HCT116 (cell line): ENCODE data around the gene ZFYVE16. TPM values are rescaled to one million over a fixed set of nuclear protein-coding genes. Genes with fewer than 3 reads are reported as not detected.
"Not testable (repeated sequence)": the region's sequence is repeated elsewhere in the genome, so short reads cannot be mapped to it uniquely, and the experiment has no call there.

ENCODE experiments used
- ATAC-seq: fragments of 200-7000 bp; cut with Tn5 transposase; 2 replicates; pipeline ENCODE4 v1.9.1; 2020; ENCODE audit warnings: mild to moderate bottlenecking, moderate library complexity
- BruUV-seq: library from RNA; stranded (reverse); fragments of 400-500 nt; replicated peaks from 2 replicates; lab custom pipeline; 2021; lab: Mats Ljungman, UMichigan
- CTCF ChIA-PET: fragments of 300-600 bp; sonication (Branson Sonifier 250); formaldehyde crosslinking; loops from one replicate; lab custom pipeline; 2021; ENCODE audit warnings: antibody characterized with exemption; lab: Charles Lee
- POLR2A ChIA-PET: fragments of 300-600, 350-600 bp; sonication (Branson Sonifier 250); formaldehyde crosslinking; loops from one replicate; lab custom pipeline; 2021; ENCODE audit warnings: antibody characterized with exemption; lab: Charles Lee
- RAD21 ChIA-PET, 2 experiments: fragments of 300-600 bp; sonication (Branson Sonifier 250); formaldehyde crosslinking; loops; one replicate each; lab custom pipeline; 2023; ENCODE audit warnings: low total read pairs in 2 of 2; ENCODE audit not compliant: uncharacterized antibody in 2 of 2, unreplicated experiment in 2 of 2, low non-redundant PET in 1 of 2; lab: Charles Lee
- DNase-seq: peaks from one replicate; pipeline ENCODE4 v3.0.0-alpha.2; 2010; ENCODE audit warnings: low read depth, low spot score
- H2AFZ ChIP-seq: fragments of 200-600 bp; shearing (Covaris generic), sonication (generic); 2 replicates; pipeline ENCODE4 v1.6.1; 2017; ENCODE audit warnings: low read depth, mixed run types, mixed read lengths, antibody characterized with exemption, low read length; ENCODE audit not compliant: poor library complexity, severe bottlenecking
- H3K27ac ChIP-seq: 2 replicates; pipeline ENCODE4 v1.5.1; 2012; ENCODE audit warnings: low read depth, low read length
- H3K27me3 ChIP-seq: fragments of 200-600 bp; sonication (generic); 2 replicates; pipeline ENCODE4 v1.6.1; 2016; ENCODE audit warnings: mixed run types, low read length, mixed read lengths; ENCODE audit not compliant: insufficient read depth
- H3K36me3 ChIP-seq, 2 experiments: fragments of 200-500 bp in 1 of 2; fragments of 200-600 bp in 1 of 2; sonication (Bioruptor generic) in 1 of 2; sonication (generic) in 1 of 2; 2 replicates each; pipeline versions ENCODE4 v1.5.1 to v1.6.1; 2014 to 2016; ENCODE audit warnings: low read length in 2 of 2, inconsistent platforms in 1 of 2, mixed read lengths in 1 of 2, mixed run types in 1 of 2; ENCODE audit not compliant: insufficient read depth in 2 of 2, control insufficient read depth in 1 of 2
- H3K4me1 ChIP-seq, 2 experiments: fragments of 200-600 bp in 1 of 2; sonication (generic) in 1 of 2; 2 replicates each; pipeline versions ENCODE4 v1.5.1 to v1.6.1; 2012 to 2017; ENCODE audit warnings: low read length in 2 of 2, inconsistent platforms in 1 of 2, mild to moderate bottlenecking in 1 of 2, mixed read lengths in 1 of 2, mixed run types in 1 of 2, moderate library complexity in 1 of 2; ENCODE audit not compliant: insufficient read depth in 2 of 2, control insufficient read depth in 1 of 2
- H3K4me2 ChIP-seq: fragments of 200-600 bp; sonication (generic); 2 replicates; pipeline ENCODE4 v1.6.1; 2017; ENCODE audit warnings: mixed run types, low read length, mixed read lengths
- H3K4me3 ChIP-seq, 2 experiments: fragments of 200-600 bp in 1 of 2; sonication (generic) in 1 of 2; replicated peaks in 1 of 2; 2 replicates each; pipeline ENCODE4 v1.5.1; 2011 to 2016; ENCODE audit warnings: low read length in 2 of 2, control low read depth in 1 of 2, low read depth in 1 of 2, mild to moderate bottlenecking in 1 of 2, mixed read lengths in 1 of 2, mixed run types in 1 of 2
- H3K79me2 ChIP-seq: fragments of 200-600 bp; sonication (generic); 2 replicates; pipeline ENCODE4 v1.6.1; 2017; ENCODE audit warnings: mild to moderate bottlenecking, mixed run types, low read length, moderate library complexity, mixed read lengths; ENCODE audit not compliant: insufficient read depth
- H3K9ac ChIP-seq: fragments of 200-600 bp; sonication (generic); 2 replicates; pipeline ENCODE4 v1.6.1; 2016; ENCODE audit warnings: low read length, mixed read lengths
- H3K9me2 ChIP-seq: fragments of 200-600 bp; sonication (generic), shearing (Covaris generic); 2 replicates; pipeline ENCODE4 v1.6.1; 2017; ENCODE audit warnings: mixed run types, mild to moderate bottlenecking, moderate library complexity; ENCODE audit not compliant: insufficient read depth
- H3K9me3 ChIP-seq, 2 experiments: fragments of 200-500 bp in 1 of 2; fragments of 200-600 bp in 1 of 2; sonication (Bioruptor generic) in 1 of 2; sonication (generic) in 1 of 2; 2 replicates each; pipeline ENCODE4 v1.6.1; 2014 to 2017; ENCODE audit warnings: low read length in 2 of 2, mixed read lengths in 2 of 2, inconsistent platforms in 1 of 2, low read depth in 1 of 2, mild to moderate bottlenecking in 1 of 2, mixed run types in 1 of 2, moderate library complexity in 1 of 2; ENCODE audit not compliant: control insufficient read depth in 1 of 2, insufficient read depth in 1 of 2
- H4K20me1 ChIP-seq: fragments of 200-600 bp; sonication (generic), shearing (Covaris generic); 2 replicates; pipeline ENCODE4 v1.6.1; 2017; ENCODE audit warnings: mixed run types, mild to moderate bottlenecking, moderate library complexity; ENCODE audit not compliant: insufficient read depth
- CEBPB ChIP-seq: IDR thresholded peaks from 2 replicates; pipeline ENCODE4 v1.6.1; 2012; ENCODE audit warnings: low read depth
- EGR1 ChIP-seq: IDR thresholded peaks from 2 replicates; pipeline ENCODE4 v1.6.1; 2012; ENCODE audit warnings: low read depth
- EZH2phosphoT487 ChIP-seq: fragments of 200-600 bp; IDR thresholded peaks from 2 replicates; pipeline ENCODE4 v1.6.1; 2018; ENCODE audit warnings: antibody characterized with exemption, borderline replicate concordance
- MAX ChIP-seq: IDR thresholded peaks from 2 replicates; pipeline ENCODE4 v1.6.1; 2012
- RAD21 ChIP-seq: IDR thresholded peaks from 2 replicates; pipeline ENCODE4 v1.6.1; 2012; ENCODE audit warnings: low read depth, mild to moderate bottlenecking
- SIN3A ChIP-seq: IDR thresholded peaks from 2 replicates; pipeline ENCODE4 v1.6.1; 2012; ENCODE audit warnings: low read depth
- SP1 ChIP-seq: IDR thresholded peaks from 2 replicates; pipeline ENCODE4 v1.6.1; 2012; ENCODE audit warnings: low read depth
- TCF7L2 ChIP-seq: IDR thresholded peaks from 2 replicates; pipeline ENCODE4 v1.7.0; 2011; ENCODE audit warnings: borderline replicate concordance, inconsistent platforms; ENCODE audit not compliant: insufficient read depth, insufficient read length; ENCODE audit errors: extremely low read depth
- YY1 ChIP-seq: IDR thresholded peaks from 2 replicates; pipeline ENCODE4 v1.6.1; 2011; ENCODE audit warnings: low read length, low read depth, moderate library complexity, mild to moderate bottlenecking; ENCODE audit not compliant: insufficient replicate concordance; ENCODE audit errors: extremely low read depth
- ZBTB33 ChIP-seq: IDR thresholded peaks from 2 replicates; pipeline ENCODE4 v1.6.1; 2011; ENCODE audit warnings: mild to moderate bottlenecking, low read length, moderate library complexity; ENCODE audit not compliant: insufficient replicate concordance; ENCODE audit errors: extremely low read depth
- intact Hi-C: fragments of 100-400 bp; cut with micrococcal nuclease; formaldehyde crosslinking; loops from 2 replicates; pipeline ENCODE4 v1.10.0; 2022
- total RNA-seq: library from RNA; stranded (reverse); gene quantifications from one replicate; pipeline ENCODE4 v1.2.1, GENCODE V29; 2021; ENCODE audit not compliant: unreplicated experiment

ZFYVE16 gene
- total RNA-seq, 1 experiment from 2014 or later: 24.2 TPM

GRCh38 chr5:80492741-80493140 lies 84.9 kb downstream of the ZFYVE16 start:
- Histone ChIP-seq H3K4me1 (peaks cover 15 to 23% of the 10 kb centered on the region in 2 experiments; a peak in 3 of 4 replicates), H3K4me3 (no peak overlapping the region), H2AFZ (no peak overlapping the region), H3K9me2 (no peaks in the 10 kb centered on the region), H3K36me3 (no peaks in the 10 kb centered on the region), H3K9me3 (no peaks in the 10 kb centered on the region; a peak in 1 of 4 replicates), H3K9ac (no peak overlapping the region), H3K4me2 (no peak overlapping the region), H3K27ac (no peak overlapping the region), H3K27me3 (no peaks in the 10 kb centered on the region), H4K20me1 (no peaks in the 10 kb centered on the region), H3K79me2 (no peaks in the 10 kb centered on the region)
- ChIA-PET RAD21 (no interaction called here), POLR2A (no interaction called here), CTCF (no interaction called here)
- no peak for ATAC-seq
- BruUV-seq: no TSS peak
- no peak for TF ChIP-seq SIN3A
- no peak for TF ChIP-seq ZBTB33
- TF ChIP-seq RAD21: no peak
- TF ChIP-seq TCF7L2: no peak
- TF ChIP-seq CEBPB: no peak
- TF ChIP-seq EGR1: no peak
- no peak for TF ChIP-seq YY1
- no peak for TF ChIP-seq EZH2phosphoT487
- TF ChIP-seq SP1: no peak
- TF ChIP-seq MAX: no peak
- intact Hi-C loops: no loop called here
- DNase-seq: no peak

DNA sequence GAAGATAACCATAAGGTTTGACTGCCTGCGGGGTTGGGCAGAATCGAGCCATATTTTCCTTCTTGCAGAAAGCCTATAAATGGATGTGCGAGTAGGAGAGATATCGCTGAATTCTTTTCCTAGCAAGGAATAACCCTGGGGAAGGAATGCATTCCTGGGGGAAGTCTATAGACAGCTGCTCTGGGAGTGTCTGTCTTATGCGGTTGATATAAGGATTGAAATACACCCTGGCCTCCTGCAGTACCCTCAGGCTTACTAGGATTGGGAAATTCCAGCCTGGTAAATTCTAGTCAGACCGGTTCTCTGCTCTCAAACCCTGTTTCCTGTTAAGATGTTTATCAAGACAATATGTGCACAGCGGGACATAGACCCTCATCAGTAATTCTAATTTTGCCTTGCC lies 85.6 kb downstream of the ZFYVE16 start:
- H3K4me2 ChIP-seq, H4K20me1 ChIP-seq, H3K9me3 ChIP-seq, RAD21 ChIA-PET, BruUV-seq, CTCF ChIA-PET, H3K4me3 ChIP-seq, H3K27ac ChIP-seq, H3K27me3 ChIP-seq, H3K36me3 ChIP-seq, H3K9ac ChIP-seq, ATAC-seq, intact Hi-C loops, H3K9me2 ChIP-seq, H2AFZ ChIP-seq, POLR2A ChIA-PET, H3K79me2 ChIP-seq, DNase-seq: not testable (repeated sequence)
- H3K4me1 ChIP-seq: peaks cover 15 to 20% of the 10 kb centered on the region in 2 experiments; a peak in 3 of 4 replicates
